ENCODE results near the gene TRABD2B. TPM values are rescaled to one million over a fixed set of nuclear protein-coding genes. Genes with fewer than 3 reads are reported as not detected.
"Not testable (repeated sequence)": the region's sequence is repeated elsewhere in the genome, so short reads cannot be mapped to it uniquely, and the experiment has no call there.

TRABD2B gene
- total RNA-seq, 1 donor from 2014 or later = 6.8 TPM

GRCh38 chr1:47967864-47968555 lies 29.2 kb downstream of the TRABD2B start:
- DNase-seq (ENCODE audit: low read depth) = no peak

DNA sequence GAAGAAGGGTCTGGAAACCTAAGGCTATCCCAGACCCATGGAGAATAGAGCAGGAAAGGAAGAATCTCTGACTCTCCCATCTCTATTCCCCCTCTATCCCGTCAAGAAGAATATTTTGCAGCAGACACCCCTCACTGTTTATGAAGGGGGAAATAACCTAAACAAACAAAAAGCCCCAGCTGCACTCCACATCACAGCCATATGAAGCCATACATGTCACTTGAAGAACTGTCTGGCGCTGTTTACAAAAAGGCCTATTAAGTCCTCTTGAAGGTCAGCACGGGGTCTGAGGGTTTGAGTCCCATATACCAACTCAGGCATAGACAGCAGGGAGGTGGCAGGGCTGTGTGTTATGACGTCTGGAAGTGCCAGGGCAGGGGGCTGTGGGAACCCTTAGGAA lies 31.4 kb downstream of the TRABD2B start:
- DNase-seq (ENCODE audit: low read depth) = no peak

DNA sequence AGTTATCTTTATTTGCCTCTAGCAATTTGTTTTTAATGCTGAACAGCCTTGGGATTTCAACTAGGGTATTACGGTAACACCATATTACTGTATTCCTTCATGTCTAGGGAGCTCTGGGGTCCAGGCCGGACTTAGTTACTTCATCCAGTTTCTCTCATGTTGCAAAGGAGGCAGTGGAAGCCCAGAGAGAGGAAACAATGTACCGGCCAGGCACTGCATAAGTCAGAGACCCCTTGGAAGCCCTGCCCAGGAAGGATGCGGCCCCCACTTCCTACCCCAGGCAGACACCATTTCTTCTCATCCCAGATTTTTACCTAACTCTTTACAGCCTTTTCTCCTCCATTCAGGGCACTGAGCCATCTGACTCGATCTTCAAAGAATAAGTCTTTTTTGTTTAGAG lies 32.5 kb downstream of the TRABD2B start:
- DNase-seq (ENCODE audit: low read depth) = no peak

DNA sequence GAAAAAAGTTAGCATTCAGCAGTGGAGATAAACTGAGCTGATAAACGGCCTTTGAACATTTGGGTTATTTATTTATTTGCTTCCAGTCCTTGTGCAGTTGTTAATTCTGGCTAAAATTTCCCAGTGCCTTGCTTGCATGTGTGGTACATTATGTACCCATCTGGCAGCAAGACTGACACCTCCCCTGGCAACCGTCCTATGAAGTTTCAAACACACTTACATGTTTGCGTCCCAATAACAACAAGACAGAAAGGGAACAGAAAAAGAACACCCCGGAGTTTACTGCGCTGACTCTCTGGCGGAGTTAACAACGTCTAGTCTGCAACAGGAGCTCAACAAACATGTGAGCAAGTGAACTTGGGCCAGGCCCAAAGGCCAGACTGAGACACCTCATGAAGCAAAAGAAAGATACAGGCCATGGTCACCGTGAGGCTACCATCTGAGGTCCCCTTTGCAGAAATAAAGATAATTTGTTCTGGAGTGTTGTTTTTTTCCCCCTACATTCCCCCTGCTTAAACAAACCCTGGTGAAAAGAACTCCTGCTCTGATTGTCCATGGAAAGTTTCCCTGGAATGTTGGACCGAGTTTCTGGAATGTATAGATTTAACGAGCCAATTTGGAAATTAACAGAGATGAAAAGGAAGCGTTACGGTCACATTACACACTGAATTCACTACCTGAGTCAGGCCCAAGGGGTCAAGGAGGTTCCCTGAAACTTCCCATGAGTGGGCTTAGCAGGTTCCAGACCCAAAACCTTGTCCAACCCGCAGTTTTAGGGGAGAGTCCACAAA lies 33.4 kb downstream of the TRABD2B start:
- DNase-seq (ENCODE audit: low read depth) = no peak

DNA sequence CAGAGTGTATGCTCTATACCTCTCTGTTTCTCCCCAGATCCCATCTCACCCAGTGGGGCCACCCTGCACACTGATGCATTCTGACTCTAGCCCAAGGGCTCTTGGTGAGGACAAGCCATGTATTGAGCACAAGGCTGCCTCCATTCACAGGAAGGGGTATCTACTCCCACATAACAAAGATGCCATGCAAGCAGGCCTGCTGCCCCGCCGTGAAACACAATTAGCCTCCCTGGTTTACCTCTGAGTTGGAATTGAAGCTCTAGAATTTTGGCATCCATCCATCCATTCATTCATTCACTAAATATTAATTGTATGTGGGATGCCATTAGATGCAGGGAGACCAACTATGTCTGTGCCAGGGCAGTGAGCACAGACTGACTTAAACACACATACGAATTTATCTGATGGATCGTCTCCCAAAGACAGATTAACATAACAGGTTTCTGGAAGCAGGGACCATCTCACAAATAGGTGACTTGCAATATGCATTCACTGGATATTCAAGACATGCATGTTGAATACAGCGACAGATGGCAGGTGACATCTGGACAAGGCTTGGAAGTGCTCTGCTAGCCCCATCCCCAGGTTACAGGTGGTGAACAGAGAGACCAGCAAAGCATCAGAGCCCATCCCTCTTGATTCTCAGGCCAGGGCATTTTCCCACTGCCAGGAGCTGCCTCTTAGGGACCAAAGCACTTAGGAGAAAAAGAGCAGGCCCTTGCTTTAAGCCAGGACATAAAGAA lies 34.3 kb downstream of the TRABD2B start:
- DNase-seq (ENCODE audit: low read depth) = no peak

GRCh38 chr1:47961835-47962234 lies 35.4 kb downstream of the TRABD2B start:
- DNase-seq (ENCODE audit: low read depth) = not testable (repeated sequence)

- not testable (repeated sequence) for DNase-seq (ENCODE audit: low read depth)
These were observed 40.7 kb downstream of the TRABD2B start for GRCh38 chr1:47956491-47956890.

GRCh38 chr1:47953661-47954060 lies 43.5 kb downstream of the TRABD2B start:
- DNase-seq (ENCODE audit: low read depth) = no peak

DNA sequence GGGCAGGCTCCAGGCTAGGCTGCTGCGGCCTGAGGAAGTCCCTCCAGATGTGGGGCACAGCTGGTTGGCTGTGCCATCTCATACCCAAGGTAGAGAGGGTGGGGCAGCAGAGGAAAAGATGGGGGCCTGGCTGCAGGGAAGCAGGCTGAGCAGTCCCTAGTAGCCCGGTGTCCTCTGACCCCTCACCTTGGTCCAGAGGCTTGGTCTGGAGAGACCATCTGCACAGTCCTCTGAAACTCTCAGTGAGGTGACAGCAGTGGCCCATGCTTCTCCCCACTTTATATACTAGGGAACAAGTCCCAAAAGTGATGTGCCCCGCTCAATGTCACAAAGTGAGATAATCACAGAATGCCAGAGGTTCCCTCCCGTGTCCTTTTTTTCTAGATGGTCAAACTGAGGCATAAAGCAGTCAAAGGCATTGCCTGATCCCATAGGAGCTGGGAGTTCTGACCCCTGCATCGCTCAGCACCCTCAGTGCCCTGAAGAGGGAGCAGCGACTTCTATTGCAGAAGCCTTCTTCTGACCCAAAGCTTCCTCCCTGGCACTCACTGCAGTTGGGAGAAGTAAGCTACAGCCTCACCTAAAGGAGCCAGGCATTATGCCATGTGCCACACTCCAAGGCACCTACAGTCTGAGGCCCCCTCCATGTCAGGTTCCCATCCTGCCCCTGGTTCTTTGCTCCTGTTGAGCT lies 45.5 kb downstream of the TRABD2B start:
- no peak for DNase-seq (ENCODE audit: low read depth)

GRCh38 chr1:47951026-47951425 lies 46.2 kb downstream of the TRABD2B start:
- no peak for DNase-seq (ENCODE audit: low read depth)

- DNase-seq (ENCODE audit: low read depth) = no peak
These were observed 46.7 kb downstream of the TRABD2B start for GRCh38 chr1:47950471-47950870.

GRCh38 chr1:47948126-47948525 lies 49.1 kb downstream of the TRABD2B start:
- DNase-seq (ENCODE audit: low read depth) = peak; percentile 62

- DNase-seq (ENCODE audit: low read depth) = no peak
These were observed 49.7 kb downstream of the TRABD2B start for GRCh38 chr1:47947531-47947930.

- no peak for DNase-seq (ENCODE audit: low read depth)
These were observed 52.6 kb downstream of the TRABD2B start for GRCh38 chr1:47944561-47944960.

DNA sequence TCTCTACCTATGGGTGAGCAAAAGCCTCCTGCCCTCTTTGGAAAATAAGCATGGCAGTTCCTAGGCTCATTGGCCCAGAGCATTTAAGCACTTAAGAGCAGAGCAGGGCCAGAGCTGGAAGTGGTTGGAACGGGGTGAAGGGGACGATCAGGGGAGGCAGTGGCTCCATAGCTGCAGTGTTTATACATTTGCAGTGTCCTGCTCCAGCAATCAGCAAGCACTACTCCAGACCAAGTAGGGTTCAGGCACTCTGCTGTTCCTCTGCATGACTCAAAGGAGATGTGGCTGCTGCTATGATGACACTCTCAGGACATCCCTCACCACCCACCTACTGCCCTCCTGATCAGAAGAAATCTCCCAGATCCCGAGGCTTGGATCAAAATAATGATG lies 55.0 kb downstream of the TRABD2B start:
- DNase-seq (ENCODE audit: low read depth) = peak; percentile 83

- DNase-seq (ENCODE audit: low read depth) = peak; percentile 100
These were observed 55.5 kb downstream of the TRABD2B start for GRCh38 chr1:47941609-47942239.

- DNase-seq (ENCODE audit: low read depth) = peak; percentile 85
These were observed 56.4 kb downstream of the TRABD2B start for GRCh38 chr1:47940779-47941178.

DNA sequence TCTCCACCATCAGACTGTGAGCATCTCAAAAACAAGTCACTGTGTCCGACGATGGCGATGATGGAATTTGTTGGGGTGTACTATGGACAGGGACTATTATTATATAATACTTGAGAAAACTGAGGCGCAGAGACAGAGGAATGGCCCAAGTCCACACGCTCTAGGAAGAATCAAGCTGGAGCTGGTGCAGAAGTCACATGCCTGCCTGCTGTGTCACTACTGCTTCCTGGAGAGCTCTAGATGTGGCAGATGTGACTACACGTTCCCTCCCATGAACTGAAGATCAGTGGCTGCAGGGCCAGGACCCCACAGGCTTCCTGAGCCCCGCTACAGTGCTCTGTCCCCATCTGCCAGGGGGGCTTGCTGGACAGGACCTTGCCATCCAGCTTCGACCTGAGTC lies 56.9 kb downstream of the TRABD2B start:
- no peak for DNase-seq (ENCODE audit: low read depth)

GRCh38 chr1:47938520-47938919 lies 58.7 kb downstream of the TRABD2B start:
- DNase-seq (ENCODE audit: low read depth) = no peak

DNA sequence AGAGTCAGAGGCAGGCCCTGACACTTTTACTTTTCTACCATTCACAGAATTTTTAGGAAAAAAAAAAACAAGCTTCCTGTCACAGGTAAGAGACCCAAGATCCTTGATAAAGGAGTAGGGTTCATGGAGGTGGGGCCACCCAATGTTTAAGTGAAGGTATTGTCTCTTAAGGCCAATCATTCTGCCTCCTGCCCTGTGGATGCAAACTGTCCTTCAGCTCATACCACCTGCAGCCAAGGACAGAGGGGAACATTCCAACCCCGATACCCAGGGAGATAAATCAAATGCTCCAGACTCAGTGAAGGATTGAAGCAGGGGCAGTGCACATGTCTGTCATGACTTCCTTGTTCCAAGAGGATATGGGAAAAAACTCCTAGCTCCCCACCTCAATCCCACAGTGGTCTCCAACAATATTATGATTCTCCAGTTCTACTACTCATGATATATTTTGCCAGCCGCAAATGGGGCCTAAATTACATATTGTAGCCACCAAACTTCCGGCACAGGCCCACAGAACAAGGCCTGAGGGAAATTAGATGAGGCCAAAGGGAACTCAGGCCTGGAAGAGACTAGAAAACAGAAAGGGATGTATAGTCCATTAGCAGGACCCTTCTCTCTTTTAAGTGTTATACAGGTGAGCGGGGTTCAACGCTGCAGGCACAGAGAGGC lies 59.5 kb downstream of the TRABD2B start:
- no peak for DNase-seq (ENCODE audit: low read depth)
